Activated CD4-positive, CD25-positive, alpha-beta regulatory T cell (primary cell): Measurements from ENCODE around the gene PIGT.
"Not testable (repeated sequence)": the region's sequence is repeated elsewhere in the genome, so short reads cannot be mapped to it uniquely, and the experiment has no call there.

Experiments used
- DNase-seq, 4 experiments: peaks; one replicate each; lab custom pipeline; 2025; lab: John Stamatoyannopoulos, UW

PIGT gene

DNA sequence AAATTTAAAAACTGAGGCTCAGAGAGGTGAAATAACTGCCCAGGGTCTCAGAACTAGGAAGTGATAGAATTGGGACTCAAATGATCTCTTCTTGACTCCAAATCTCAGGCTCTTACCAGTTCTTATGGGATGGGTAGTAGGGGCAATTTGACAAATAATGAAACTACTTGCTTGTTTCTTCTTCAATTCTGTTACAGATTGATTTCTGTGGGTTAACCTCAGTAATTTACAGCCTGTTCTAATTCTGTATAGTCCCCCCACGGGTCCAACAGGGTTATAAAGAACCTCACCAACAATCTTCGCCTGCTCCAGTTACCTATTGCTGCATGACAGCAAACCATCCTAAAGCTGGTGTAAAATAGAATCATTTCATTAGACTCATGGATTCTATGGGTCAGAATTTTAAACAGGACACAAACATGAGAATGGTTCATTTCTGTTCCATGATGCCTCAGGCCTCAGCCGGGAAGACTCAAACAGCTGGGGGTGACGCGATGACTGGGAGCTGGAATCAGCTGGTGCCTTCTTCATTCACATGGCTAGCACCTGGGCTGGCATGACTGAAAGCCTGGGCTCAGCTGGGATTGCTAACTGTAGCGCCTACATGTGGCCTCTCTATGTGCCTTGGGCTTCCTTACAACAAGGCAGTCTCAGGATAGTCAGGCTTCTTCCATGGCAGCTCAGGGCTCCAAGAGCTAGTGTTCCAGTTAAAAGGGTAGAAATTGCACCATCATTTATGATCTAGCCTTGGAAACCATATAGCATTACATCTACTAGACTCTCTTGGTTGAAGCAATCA, 47.0 kb downstream of the PIGT start:
- DNase-seq: no peak

DNA sequence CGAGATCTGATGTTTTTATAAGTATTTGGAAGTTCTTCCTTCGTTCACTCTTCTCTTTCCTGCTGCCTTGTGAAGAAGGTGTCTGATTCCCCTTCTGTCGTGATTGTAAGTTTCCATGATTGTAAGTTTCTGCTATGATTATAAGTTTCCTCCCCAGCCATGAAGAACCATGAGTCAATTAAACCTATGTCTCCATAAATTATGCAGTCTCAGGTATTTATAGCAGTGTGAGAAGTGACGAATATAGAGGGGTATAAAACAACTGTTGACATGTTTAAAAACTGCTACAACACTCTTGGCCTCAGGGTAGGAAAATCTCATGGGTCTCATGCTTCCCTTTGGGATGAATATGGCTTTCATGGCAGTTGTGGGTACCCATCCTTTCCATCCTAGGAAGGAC, 47.8 kb downstream of the PIGT start:
- no peak for DNase-seq

DNA sequence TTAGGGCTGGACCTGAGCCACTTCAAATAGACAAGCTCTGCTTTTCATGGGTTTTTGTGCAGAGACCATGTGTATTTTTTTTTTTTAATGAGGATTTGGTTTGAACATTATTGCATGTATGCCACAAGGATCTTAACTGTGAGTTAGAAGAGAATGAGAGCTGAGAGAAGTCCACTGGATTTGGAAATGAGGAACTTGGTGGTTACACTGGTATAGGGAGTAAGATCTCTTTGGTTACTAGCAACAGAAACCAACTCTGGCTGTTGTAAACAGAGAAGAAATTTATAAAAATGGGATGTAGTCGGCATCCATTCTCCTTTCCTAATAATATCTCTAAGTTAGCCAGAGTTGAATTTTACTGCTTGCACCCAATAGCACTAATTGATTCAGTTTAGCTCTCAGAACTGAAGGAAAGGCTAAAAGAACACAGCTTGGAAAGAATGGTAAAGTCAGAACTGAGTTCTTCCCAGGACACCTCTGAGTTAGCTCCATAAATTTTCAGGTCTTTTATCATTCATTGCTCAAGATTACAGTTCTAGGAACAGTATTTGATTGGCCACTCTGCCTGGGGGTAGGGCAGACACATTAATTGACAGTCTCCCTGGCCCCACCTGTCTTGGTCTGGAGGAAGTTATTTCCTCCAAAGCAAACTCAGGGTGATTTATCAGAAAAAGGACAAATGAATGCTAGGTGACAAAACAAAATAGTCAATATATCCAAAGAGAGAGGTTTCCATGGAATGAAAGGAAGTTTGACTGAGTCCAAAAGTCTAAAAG, 49.7 kb downstream of the PIGT start:
- no peak for DNase-seq

DNA sequence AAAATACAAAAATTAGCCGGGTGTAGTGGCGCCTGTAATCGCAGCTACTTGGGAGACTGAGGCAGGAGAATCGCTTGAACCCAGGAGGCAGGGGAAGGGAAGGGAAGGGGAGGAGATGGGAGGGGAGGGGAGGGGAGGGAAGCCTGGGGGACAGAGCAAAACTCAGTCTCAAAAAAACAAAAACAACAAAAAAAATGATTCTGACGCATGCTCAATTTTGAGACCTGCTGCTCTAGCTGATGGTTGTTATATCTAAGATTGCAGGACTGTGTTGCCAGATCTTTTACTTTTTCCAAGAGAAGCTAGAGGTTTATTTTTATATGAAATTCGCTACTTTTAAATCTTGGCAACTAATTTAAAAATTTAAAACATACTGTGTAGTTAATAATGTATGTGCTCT, 51.2 kb downstream of the PIGT start:
- DNase-seq: no peak

GRCh38 chr20:45467861-45468260, 51.9 kb downstream of the PIGT start:
- DNase-seq: no peak

GRCh38 chr20:45469336-45470261, 53.7 kb downstream of the PIGT start, which contains the start of gene WFDC2:
Gene WFDC2, plus strand, starts transcription at chr20:45469753. Its CDS starts 29 bp downstream, at chr20:45469782.
- no peak for DNase-seq

DNA sequence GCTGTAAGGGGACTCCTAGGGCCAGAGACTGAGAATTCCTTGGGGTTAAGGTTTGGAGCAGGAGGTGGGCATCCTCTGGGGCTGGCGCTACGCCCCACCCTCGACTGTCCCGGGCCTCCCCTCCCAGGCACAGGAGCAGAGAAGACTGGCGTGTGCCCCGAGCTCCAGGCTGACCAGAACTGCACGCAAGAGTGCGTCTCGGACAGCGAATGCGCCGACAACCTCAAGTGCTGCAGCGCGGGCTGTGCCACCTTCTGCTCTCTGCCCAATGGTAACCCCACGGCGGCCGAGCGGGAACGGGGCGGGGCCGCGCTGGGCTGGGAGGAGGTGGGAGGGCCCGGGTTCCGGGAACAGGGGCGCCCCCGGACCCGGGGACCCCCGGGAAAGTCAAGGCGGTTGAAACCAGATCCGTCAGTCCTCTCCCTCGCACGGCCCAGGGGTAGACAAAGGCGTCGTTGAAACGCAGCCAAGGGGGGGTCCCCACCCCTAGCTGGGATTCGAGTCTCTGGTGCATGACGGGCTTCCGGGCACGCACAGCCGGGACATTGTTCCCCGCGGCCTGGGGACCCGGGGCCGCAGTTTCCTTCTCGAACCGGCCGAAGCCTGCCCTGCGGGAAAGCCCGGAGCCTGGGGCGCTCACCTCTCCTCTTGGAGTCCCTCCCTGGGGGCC, 54.5 kb downstream of the PIGT start:
- no peak for DNase-seq

GRCh38 chr20:45470937-45471336, 55.0 kb downstream of the PIGT start:
- no peak for DNase-seq

GRCh38 chr20:45472286-45472685, 56.3 kb downstream of the PIGT start:
- not testable (repeated sequence) for DNase-seq
